Muscle of leg (tissue), 11 donors: ENCODE results near the gene MBNL1. TPM values are rescaled to one million over a fixed set of nuclear protein-coding genes. Genes with fewer than 3 reads are reported as not detected.

ENCODE experiments used
- DNase-seq: peaks from one replicate; pipeline ENCODE4 v3.0.0; 2013
- H3K27ac ChIP-seq: one replicate; pipeline ENCODE4 v1.5.1; 2013; ENCODE audit warnings: mild to moderate bottlenecking, low read length, control low read depth
- H3K27me3 ChIP-seq: one replicate; pipeline ENCODE4 v1.6.1; 2013; ENCODE audit warnings: low read length; ENCODE audit not compliant: control insufficient read depth, insufficient read depth
- H3K36me3 ChIP-seq: one replicate; pipeline ENCODE4 v1.6.1; 2013; ENCODE audit warnings: low read length; ENCODE audit not compliant: control insufficient read depth, insufficient read depth
- H3K4me1 ChIP-seq: one replicate; pipeline ENCODE4 v1.6.1; 2013; ENCODE audit warnings: low read length; ENCODE audit not compliant: control insufficient read depth, insufficient read depth
- H3K4me3 ChIP-seq: one replicate; pipeline ENCODE4 v1.5.1; 2013; ENCODE audit warnings: low read length, control low read depth
- H3K9me3 ChIP-seq: replicated peaks from 2 replicates; pipeline ENCODE4 v1.6.1; 2013; ENCODE audit warnings: low read depth, low read length; ENCODE audit not compliant: control insufficient read depth
- WGBS: methylation state at CpG from one replicate; pipeline ENCODE4 v1.1.5; 2013; ENCODE audit warnings: missing lambda C conversion rate; ENCODE audit not compliant: insufficient coverage; 5-methylcytosine and 5-hydroxymethylcytosine counted together
- polyA plus RNA-seq, 8 donors: library from polyadenylated mRNA; unstranded; fragments of 120-200 nt; gene quantifications; one replicate each; pipeline versions ENCODE4 v1.2.1 to v1.2.3, GENCODE V29; 2013; ENCODE audit warnings: inconsistent platforms in 1 of 8, low replicate concordance in 1 of 8; ENCODE audit not compliant: insufficient read length in 8 of 8, insufficient read depth in 1 of 8
- total RNA-seq: library from RNA; stranded (reverse); fragments of 120-200 nt; gene quantifications from one replicate; pipeline ENCODE4 v1.2.4, GENCODE V29; 2013

The MBNL1 gene
- total and polyA plus RNA-seq, 9 donors, result 37.6 to 87.4 (median 51.5) TPM

GRCh38 chr3:152513301-152513960 is 244.7 kb downstream of the MBNL1 start:
- no peak for DNase-seq
- no CpG with 5 or more reads among the region's 2 CpGs for WGBS
- no peaks in the 10 kb centered on the region for H3K9me3 ChIP-seq

More at GRCh38 chr3:152513301-152513960, 244.7 kb downstream of the MBNL1 start:
- Histone ChIP-seq H3K36me3 (no peaks in the 10 kb centered on the region), H3K4me1 (no peaks in the 10 kb centered on the region), H3K27ac (no peak overlapping the region), H3K4me3 (no peak overlapping the region), H3K27me3 (no peaks in the 10 kb centered on the region)
